ENCODE measurements around the gene GATB.
"Not testable (repeated sequence)": the region's sequence is repeated elsewhere in the genome, so short reads cannot be mapped to it uniquely, and the experiment has no call there.

Gene GATB

GRCh38 chr4:151783867-151784266, 23.1 kb upstream of the GATB start:
- no peak for DNase-seq

- DNase-seq = no peak
Measured at GRCh38 chr4:151782296-151782695, 21.5 kb upstream of the GATB start.

- no peak for DNase-seq
Measured at GRCh38 chr4:151781026-151781425, 20.2 kb upstream of the GATB start.

GRCh38 chr4:151777471-151777870, 16.7 kb upstream of the GATB start:
- no peak for DNase-seq

- DNase-seq = no peak
Measured at GRCh38 chr4:151774324-151774723, 13.5 kb upstream of the GATB start.

- no peak for DNase-seq
Measured at GRCh38 chr4:151772274-151772673, 11.5 kb upstream of the GATB start.

- no peak for DNase-seq
Measured at GRCh38 chr4:151771664-151772063, 10.9 kb upstream of the GATB start.

- no peak for DNase-seq
Measured at GRCh38 chr4:151770154-151770553, 9.3 kb upstream of the GATB start.

- DNase-seq = no peak
Measured at GRCh38 chr4:151768835-151769234, 8.0 kb upstream of the GATB start.

GRCh38 chr4:151766691-151767090, 5.9 kb upstream of the GATB start:
- DNase-seq = no peak

- DNase-seq = no peak
Measured at GRCh38 chr4:151760002-151760401, 805 bp downstream of the GATB start.

GRCh38 chr4:151753056-151753455, 7.8 kb downstream of the GATB start:
- no peak for DNase-seq

- DNase-seq = no peak
Measured at GRCh38 chr4:151750156-151750555, 10.7 kb downstream of the GATB start.

GRCh38 chr4:151745481-151746231, 15.2 kb downstream of the GATB start:
- no peak for DNase-seq

- DNase-seq = no peak
Measured at GRCh38 chr4:151744614-151745013, 16.2 kb downstream of the GATB start.

- DNase-seq = no peak
Measured at GRCh38 chr4:151743894-151744293, 16.9 kb downstream of the GATB start.

- no peak for DNase-seq
Measured at GRCh38 chr4:151743128-151743854, 17.5 kb downstream of the GATB start.

GRCh38 chr4:151738720-151739517, 21.9 kb downstream of the GATB start:
- DNase-seq = no peak

GRCh38 chr4:151736852-151737251, 24.0 kb downstream of the GATB start:
- not testable (repeated sequence) for DNase-seq

GRCh38 chr4:151736361-151736760, 24.4 kb downstream of the GATB start:
- DNase-seq = no peak

GRCh38 chr4:151731670-151732069, 29.1 kb downstream of the GATB start:
- not testable (repeated sequence) for DNase-seq

- no peak for DNase-seq
Measured at GRCh38 chr4:151729731-151730559, 30.9 kb downstream of the GATB start.

GRCh38 chr4:151728679-151729078, 32.1 kb downstream of the GATB start:
- no peak for DNase-seq
